Naive B cell (primary cell): Measurements from ENCODE around the gene C2CD4B. TPM values are rescaled to one million over a fixed set of nuclear protein-coding genes. Genes with fewer than 3 reads are reported as not detected.
A peak's percentile ranks its signal among the peaks of the same experiment; 100 is the strongest.

ENCODE experiments used
- ATAC-seq, 2 donors: fragments of 150-1000 bp; cut with Tn5 transposase; 2 replicates each; pipeline ENCODE4 v1.10.0; 2021; ENCODE audit warnings: low read depth in 2 of 2, mild to moderate bottlenecking in 2 of 2, moderate library complexity in 2 of 2
- DNase-seq: peaks from one replicate; pipeline ENCODE4 v3.0.0; 2022
- H3K27ac Mint-ChIP-seq, 6 donors: one replicate each; pipeline ENCODE4 v1.8.0; 2020 to 2022; ENCODE audit warnings: mild to moderate bottlenecking in 6 of 6, mixed read lengths in 6 of 6, moderate library complexity in 5 of 6, inconsistent platforms in 2 of 6
- H3K27me3 Mint-ChIP-seq, 3 donors: one replicate each; pipeline ENCODE4 v1.8.0; 2021 to 2022; ENCODE audit warnings: mixed read lengths in 3 of 3, mild to moderate bottlenecking in 1 of 3
- H3K36me3 Mint-ChIP-seq, 2 donors: one replicate each; pipeline ENCODE4 v1.8.0; 2020 to 2022; ENCODE audit warnings: mixed read lengths in 2 of 2, inconsistent platforms in 1 of 2, mild to moderate bottlenecking in 1 of 2
- H3K4me1 Mint-ChIP-seq, 3 donors: one replicate each; pipeline ENCODE4 v1.8.0; 2020 to 2022; ENCODE audit warnings: mixed read lengths in 3 of 3, inconsistent platforms in 1 of 3, mild to moderate bottlenecking in 1 of 3, moderate library complexity in 1 of 3
- H3K4me3 Mint-ChIP-seq, 8 donors: one replicate each; pipeline ENCODE4 v1.8.0; 2020 to 2022; ENCODE audit warnings: mild to moderate bottlenecking in 8 of 8, mixed read lengths in 8 of 8, moderate library complexity in 8 of 8, inconsistent platforms in 2 of 8
- H3K9me3 Mint-ChIP-seq, 7 donors: one replicate each; pipeline ENCODE4 v1.8.0; 2020 to 2022; ENCODE audit warnings: mixed read lengths in 7 of 7, mild to moderate bottlenecking in 5 of 7, inconsistent platforms in 2 of 7, moderate library complexity in 1 of 7
- polyA plus RNA-seq, 6 donors: library from polyadenylated mRNA; unstranded; fragments of 300-500 nt; fragmentation: Illumina TruSeq; gene quantifications; one replicate each; pipeline ENCODE4 v1.2.3, GENCODE V29; 2021; ENCODE audit warnings: low read depth in 6 of 6

The C2CD4B gene
- polyA plus RNA-seq, 6 donors from 2014 or later: not detected

DNA sequence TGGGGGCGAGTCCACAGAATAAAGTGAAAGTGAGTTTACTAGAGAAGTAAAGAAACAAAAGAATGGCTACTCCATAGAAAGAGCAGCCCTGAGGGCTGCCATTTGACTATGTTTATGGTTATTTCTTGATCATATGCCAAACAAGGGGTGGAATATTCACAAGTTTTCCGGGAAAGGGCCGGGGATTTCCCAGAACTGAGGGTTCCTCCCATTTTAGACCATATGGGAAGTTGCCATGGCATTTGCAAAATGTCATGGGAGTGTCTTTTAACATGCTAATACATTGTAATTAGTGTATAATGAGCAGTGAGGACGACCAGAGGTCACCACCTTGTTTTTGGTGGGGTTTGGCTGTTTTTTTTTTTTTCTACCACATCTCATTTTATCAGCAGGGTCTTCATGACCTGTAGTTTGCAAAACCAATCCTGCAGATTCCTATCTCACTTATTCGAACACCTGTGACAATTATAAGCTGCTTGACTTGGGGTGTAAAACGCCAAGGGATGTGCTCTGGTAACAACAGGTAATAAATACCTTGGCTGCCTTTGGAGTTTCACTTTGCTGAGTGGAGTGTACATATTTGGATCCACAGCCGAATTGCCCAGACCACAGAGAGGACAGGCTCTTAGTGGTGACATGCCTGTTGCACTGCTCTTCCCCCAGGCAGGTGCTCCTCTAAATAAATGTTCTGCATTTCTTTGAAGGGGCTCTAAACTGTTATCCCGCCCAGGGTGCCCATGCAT, 43.6 kb downstream of the C2CD4B start:
- Mint-ChIP-seq H3K4me3 (no peak overlapping the region), H3K4me1 (peaks cover 0 to 3% (median 0%) of the 10 kb centered on the region in 3 donors), H3K27ac (no peak overlapping the region), H3K27me3 (peaks cover 6 to 23% (median 12%) of the 10 kb centered on the region in 3 donors), H3K36me3 (no peaks in the 10 kb centered on the region), H3K9me3 (no peaks in the 10 kb centered on the region)
- DNase-seq (no peak), ATAC-seq (no peak)

DNA sequence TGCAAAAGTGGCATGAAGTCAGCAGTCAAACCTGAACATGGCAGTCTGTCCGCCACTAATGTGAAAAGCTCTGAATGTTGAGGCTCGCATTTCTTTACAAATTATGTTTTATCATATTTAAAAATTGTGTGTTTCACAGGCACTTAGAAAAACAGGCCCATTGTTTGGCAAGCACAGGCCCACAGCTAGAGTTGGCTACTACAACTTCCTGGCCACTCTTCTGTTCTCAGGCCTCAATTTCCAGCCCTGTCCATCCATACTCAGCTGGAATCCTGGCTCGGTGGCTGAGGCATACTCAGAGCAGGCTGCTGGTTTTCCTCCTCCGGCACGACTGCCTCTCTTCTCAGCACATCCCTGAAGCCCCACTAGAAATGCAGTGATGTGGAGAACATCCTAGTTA, 44.3 kb downstream of the C2CD4B start:
- H3K9me3 Mint-ChIP-seq: no peaks in the 10 kb centered on the region
- H3K27me3 Mint-ChIP-seq: peaks cover 6 to 19% (median 12%) of the 10 kb centered on the region in 3 donors
- DNase-seq: no peak
- H3K27ac Mint-ChIP-seq: no peak overlapping the region
- H3K4me1 Mint-ChIP-seq: peaks cover 0 to 3% (median 0%) of the 10 kb centered on the region in 3 donors
- no peak for ATAC-seq
- H3K36me3 Mint-ChIP-seq: no peaks in the 10 kb centered on the region
- H3K4me3 Mint-ChIP-seq: no peak overlapping the region

- Mint-ChIP-seq H3K36me3 (no peaks in the 10 kb centered on the region), H3K4me3 (no peak overlapping the region), H3K27me3 (peaks cover 6 to 19% (median 15%) of the 10 kb centered on the region in 3 donors), H3K27ac (no peak overlapping the region), H3K9me3 (no peaks in the 10 kb centered on the region), H3K4me1 (peaks cover 0 to 3% (median 0%) of the 10 kb centered on the region in 3 donors)
- DNase-seq (no peak), ATAC-seq (no peak)
These were observed 45.2 kb downstream of the C2CD4B start for GRCh38 chr15:62119874-62120273.

GRCh38 chr15:62119227-62119864, 45.7 kb downstream of the C2CD4B start:
- H3K4me3 Mint-ChIP-seq: no peak overlapping the region
- ATAC-seq (no peak), DNase-seq (no peak)
- H3K4me1 Mint-ChIP-seq: peaks cover 0 to 2% (median 0%) of the 10 kb centered on the region in 3 donors
- H3K36me3 Mint-ChIP-seq: no peaks in the 10 kb centered on the region
- peak overlapping the region in 1 of 6 donors; percentile 34 for H3K27ac Mint-ChIP-seq
- H3K27me3 Mint-ChIP-seq: peaks cover 6 to 20% (median 19%) of the 10 kb centered on the region in 3 donors
- no peaks in the 10 kb centered on the region for H3K9me3 Mint-ChIP-seq

DNA sequence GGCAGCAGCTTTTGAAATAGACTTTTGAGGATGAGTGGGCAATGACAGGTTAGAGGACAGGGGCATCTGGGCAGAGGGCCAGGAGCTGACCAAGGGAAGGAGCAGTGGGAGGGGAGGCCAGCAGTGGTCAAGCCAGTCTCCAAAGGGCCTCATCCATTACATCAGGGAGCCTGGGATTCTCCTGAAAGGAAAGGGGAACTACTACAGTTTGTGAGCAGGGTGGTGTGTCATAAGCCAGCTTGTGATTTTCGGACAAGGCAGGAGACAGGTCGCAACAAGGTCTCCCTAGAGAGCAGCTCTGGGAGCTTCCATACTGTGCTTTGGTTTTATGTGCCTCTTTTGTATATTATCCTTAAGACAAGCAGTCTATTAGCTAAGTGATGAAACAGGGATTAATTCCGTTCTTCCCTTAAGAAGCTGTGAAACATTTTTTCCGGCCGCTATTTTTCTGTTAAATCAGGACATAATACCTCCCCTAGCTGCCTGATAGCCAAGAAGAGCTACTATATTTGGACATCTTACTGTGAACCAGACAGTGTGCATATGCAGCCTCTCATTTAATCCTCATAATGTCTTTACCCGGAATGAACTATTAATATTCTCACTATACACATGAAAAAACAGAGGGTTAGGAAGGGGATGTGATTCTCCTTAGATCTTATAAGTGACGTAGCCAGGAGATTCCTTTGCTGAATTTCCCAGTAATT, 46.4 kb downstream of the C2CD4B start:
- Mint-ChIP-seq H3K9me3 (no peaks in the 10 kb centered on the region), H3K36me3 (no peaks in the 10 kb centered on the region), H3K4me3 (no peak overlapping the region), H3K27me3 (peaks cover 6 to 22% (median 19%) of the 10 kb centered on the region in 3 donors), H3K4me1 (no peaks in the 10 kb centered on the region), H3K27ac (peak overlapping the region in 1 of 6 donors; percentile 34)
- no peak for ATAC-seq
- no peak for DNase-seq

- peaks cover 0 to 2% (median 0%) of the 10 kb centered on the region in 7 donors for H3K9me3 Mint-ChIP-seq
- H3K36me3 Mint-ChIP-seq: no peaks in the 10 kb centered on the region
- no peak for ATAC-seq
- no peak overlapping the region for H3K27ac Mint-ChIP-seq
- no peaks in the 10 kb centered on the region for H3K4me1 Mint-ChIP-seq
- no peak for DNase-seq
- H3K27me3 Mint-ChIP-seq: peaks cover 14 to 37% (median 19%) of the 10 kb centered on the region in 3 donors
- H3K4me3 Mint-ChIP-seq: no peak overlapping the region
These were observed 49.2 kb downstream of the C2CD4B start for GRCh38 chr15:62115847-62116246.

Other genes starting within 250 kb of the C2CD4B start
- 10 to 100 TPM; 18.4 to 33.6 (median 23.4) TPM for gene VPS13C, start 104.8 kb downstream of the C2CD4B start, polyA plus RNA-seq
- gene C2CD4A, start 98.3 kb downstream of the C2CD4B start, polyA plus RNA-seq: not detected
- under 1 TPM in 2 of 6 donors, not detected in 4; 0.04 to 0.12 TPM for gene TLN2, start 225.3 kb upstream of the C2CD4B start, polyA plus RNA-seq